Measurements from ENCODE around the gene JAZF1. TPM values are rescaled to one million over a fixed set of nuclear protein-coding genes. Genes with fewer than 3 reads are reported as not detected.

JAZF1 gene
- total and polyA plus RNA-seq, 2 of the 4 experiments (the other 2 are of a cell fraction): 8.4 to 10.5 TPM

GRCh38 chr7:27788437-27788836 lies 392.2 kb downstream of the JAZF1 start:
- no peaks in the 10 kb centered on the region for H3K4me1 ChIP-seq (ENCODE audit: control insufficient read depth, insufficient read depth, low read length)
- H3K14ac ChIP-seq (replicated peaks; ENCODE audit: low read depth, low read length): no peak overlapping the region
- H3K27ac ChIP-seq (ENCODE audit: insufficient read depth, low read length): no peak overlapping the region
- no peak overlapping the region for H2BK15ac ChIP-seq (ENCODE audit: low read depth, low read length)
- intact Hi-C loops (cut with micrococcal nuclease): no loop called here
- H3K23ac ChIP-seq (ENCODE audit: low read depth, low read length): no peak overlapping the region
- H4K91ac ChIP-seq (ENCODE audit: insufficient read depth, low read depth, low read length): no peak overlapping the region
- peaks cover 6 to 11% of the 10 kb centered on the region in 2 experiments; a peak in 3 of 4 replicates for H3K79me1 ChIP-seq (ENCODE audit: low read depth in 1 of 2, low read length in 2 of 2)
- ChIA-PET CTCF (no interaction called here), POLR2A (ENCODE audit: unreplicated experiment) (no interaction called here)
- dilution Hi-C loops (cut with HindIII; ENCODE audit: low sequenced_read_pairs, unreplicated experiment): no loop called here
- no peaks in the 10 kb centered on the region for H3K27me3 ChIP-seq (ENCODE audit: control insufficient read depth, insufficient read depth, low read length)
- no peak overlapping the region for H2AK5ac ChIP-seq (ENCODE audit: low read depth, low read length)
- H2BK20ac ChIP-seq (ENCODE audit: low read depth, low read length): no peak overlapping the region
- no peak overlapping the region for H3K9ac ChIP-seq (ENCODE audit: low read depth, low read length)
- H3K18ac ChIP-seq (ENCODE audit: low read depth, low read length): no peak overlapping the region
- no peak overlapping the region for H2AK9ac ChIP-seq (replicated peaks; ENCODE audit: low read depth, low read length, poor library complexity)
- no peak overlapping the region for H4K8ac ChIP-seq (ENCODE audit: low read depth in 2 of 2, low read length in 2 of 2)
- H3K36me3 ChIP-seq (ENCODE audit: control insufficient read depth, insufficient read depth, low read length): peaks cover 11% of the 10 kb centered on the region
- H3K4me2 ChIP-seq (ENCODE audit: low read depth, low read length): no peak overlapping the region
- no peak overlapping the region for H3K4me3 ChIP-seq (ENCODE audit: insufficient read depth, low read depth, low read length)
- no peak overlapping the region for H2BK120ac ChIP-seq (ENCODE audit: low read depth, low read length)
- no TSS peak for BruUV-seq (replicated peaks)
- no peak overlapping the region for H3K56ac ChIP-seq (ENCODE audit: extremely low read depth, insufficient read depth, low read length)
- H3K4ac ChIP-seq (ENCODE audit: low read depth, low read length): no peak overlapping the region
- in situ Hi-C loops (cut with MboI; ENCODE audit: low sequenced_read_pairs): loop anchor here (25.0 kb wide), 1 partner anchor 224 kb away; no protein-coding TSS in a partner anchor
- no peaks in the 10 kb centered on the region; the same call in 1 of the 2 replicates for H3K9me1 ChIP-seq (ENCODE audit: insufficient read depth, low read length)
- no peak overlapping the region for H4K5ac ChIP-seq (ENCODE audit: low read depth, low read length)
- no peak for TF ChIP-seq POLR2A (IDR thresholded peaks at IDR 0.05; ENCODE audit: low read depth, low read length)
- TF ChIP-seq MAFK (IDR thresholded peaks at IDR 0.05; ENCODE audit: low read depth, low read length): peak; percentile 61
- ATAC-seq (ENCODE audit: low read depth) (no peak), DNase-seq (no peak)
- H2BK5ac ChIP-seq (ENCODE audit: low read depth, low read length, poor library complexity, severe bottlenecking): no peak overlapping the region
- no peaks in the 10 kb centered on the region for H3K9me3 ChIP-seq (ENCODE audit: control insufficient read depth, insufficient read depth, low read length)
- no peak overlapping the region for H2AFZ ChIP-seq (replicated peaks; ENCODE audit: low read length, poor library complexity)
- peaks cover 4% of the 10 kb centered on the region for H4K20me1 ChIP-seq (ENCODE audit: insufficient read depth, low read length)

All from IMR-90 (cell line).